K562 (cell line): ENCODE data around the gene FOXN3. TPM values are rescaled to one million over a fixed set of nuclear protein-coding genes. Genes with fewer than 3 reads are reported as not detected.

Experiments
- ATAC-seq: fragments of 200-7000 bp; cut with Tn5 transposase; 3 replicates; pipeline ENCODE4 v1.9.1; 2020; ENCODE audit warnings: moderate library complexity
- BruUV-seq: library from RNA; stranded (reverse); fragments of 400-500 nt; replicated peaks from 2 replicates; lab custom pipeline; 2021; lab: Mats Ljungman, UMichigan
- CTCF ChIA-PET: fragments of 300-600 bp; formaldehyde crosslinking; extraction: SDS; loops from one replicate; lab custom pipeline; 2021; ENCODE audit warnings: low intra/inter-chr PET ratio; lab: Yijun Ruan, JAX
- POLR2A ChIA-PET: fragments of 300-600, 350-650 bp; sonication (Branson Sonifier 250); formaldehyde crosslinking; extraction: SDS; loops from one replicate; lab custom pipeline; 2021; ENCODE audit warnings: antibody characterized with exemption, inconsistent platforms; lab: Yijun Ruan, JAX
- DNase-seq, 4 experiments: peaks; one replicate each; pipeline versions ENCODE4 v3.0.0 to v3.0.0-alpha.2; 2011 to 2018; ENCODE audit warnings: low spot score in 3 of 4, mixed read lengths in 3 of 4; ENCODE audit errors: extremely low read depth in 1 of 4
- FAIRE-seq: peaks from 2 replicates; lab custom pipeline; 2011; peaks lifted over from hg19 to GRCh38; lab: Jason Lieb, UNC
- H2AFZ ChIP-seq: 2 replicates; pipeline ENCODE4 v1.6.0; 2011; ENCODE audit warnings: low read depth, low read length, control low read depth, inconsistent platforms
- H3K27ac ChIP-seq: fragments of 200-600 bp; 3 replicates; pipeline ENCODE4 v1.8.0; 2011; ENCODE audit warnings: low read depth, mild to moderate bottlenecking, control low read depth, inconsistent platforms, low read length, moderate library complexity, mixed read lengths; ENCODE audit errors: extremely low read depth
- H3K27me3 ChIP-seq, 2 experiments: fragments of 300-600 bp in 1 of 2; 2 replicates in 1 of 2; 3 replicates in 1 of 2; pipeline versions ENCODE4 v1.6.0 to v1.8.0; 2011; ENCODE audit warnings: inconsistent platforms in 2 of 2, low read length in 2 of 2, mild to moderate bottlenecking in 1 of 2, mixed read lengths in 1 of 2, moderate library complexity in 1 of 2; ENCODE audit not compliant: control insufficient read depth in 2 of 2, insufficient read depth in 2 of 2
- H3K36me3 ChIP-seq: fragments of 300-600 bp; 3 replicates; pipeline ENCODE4 v1.8.0; 2011; ENCODE audit warnings: mild to moderate bottlenecking, low read length, inconsistent platforms; ENCODE audit not compliant: control insufficient read depth, insufficient read depth
- H3K4me1 ChIP-seq, 2 experiments: fragments of 200-600 bp in 1 of 2; replicated peaks in 1 of 2; 2 replicates in 1 of 2; 3 replicates in 1 of 2; pipeline versions ENCODE4 v1.5.1 to v1.8.0; 2011; ENCODE audit warnings: inconsistent platforms in 2 of 2, low read length in 2 of 2, mild to moderate bottlenecking in 1 of 2, mixed read lengths in 1 of 2, moderate library complexity in 1 of 2; ENCODE audit not compliant: control insufficient read depth in 2 of 2, insufficient read depth in 2 of 2
- H3K4me2 ChIP-seq: 2 replicates; pipeline ENCODE4 v1.6.1; 2011; ENCODE audit warnings: low read length, control low read depth, inconsistent platforms, mixed read lengths; ENCODE audit not compliant: insufficient read depth
- H3K4me3 ChIP-seq: fragments of 200-600 bp; sonication (generic), shearing (Covaris generic); 2 replicates; pipeline ENCODE4 v1.5.1; 2016; ENCODE audit warnings: control low read depth, inconsistent platforms
- H3K79me2 ChIP-seq: fragments of 200-600 bp; 3 replicates; pipeline ENCODE4 v1.8.0; 2011; ENCODE audit warnings: low read length, inconsistent platforms; ENCODE audit not compliant: control insufficient read depth, insufficient read depth
- H3K9ac ChIP-seq, 2 experiments: 2 replicates each; pipeline versions ENCODE4 v1.6.0 to v1.6.1; 2011; ENCODE audit warnings: low read depth in 2 of 2, low read length in 2 of 2, control low read depth in 1 of 2, inconsistent platforms in 1 of 2, mild to moderate bottlenecking in 1 of 2, mixed read lengths in 1 of 2; ENCODE audit not compliant: insufficient read depth in 1 of 2
- H3K9me1 ChIP-seq: one replicate; pipeline ENCODE4 v1.6.0; 2011; ENCODE audit warnings: inconsistent platforms, mild to moderate bottlenecking, low read length, moderate library complexity; ENCODE audit not compliant: control insufficient read depth, insufficient read depth
- H3K9me3 ChIP-seq: replicated peaks from 2 replicates; pipeline ENCODE4 v1.5.1; 2011; ENCODE audit warnings: low read depth, low read length, inconsistent platforms; ENCODE audit not compliant: control insufficient read depth, insufficient read depth
- H4K20me1 ChIP-seq: replicated peaks from 2 replicates; pipeline ENCODE4 v1.6.1; 2011; ENCODE audit warnings: low read length, inconsistent platforms, mixed read lengths; ENCODE audit not compliant: control insufficient read depth, insufficient read depth
- CCAR2 ChIP-seq: fragments of 200-400 bp; formaldehyde crosslinking; IDR thresholded peaks from 2 replicates; pipeline ENCODE4 v1.6.1; 2017; ENCODE audit warnings: mild to moderate bottlenecking, low read depth, low read length
- CREB3L1 ChIP-seq: fragments of 450-650 bp; IDR thresholded peaks from 2 replicates; pipeline ENCODE4 v1.6.1; 2014; ENCODE audit warnings: low read depth, mild to moderate bottlenecking, moderate library complexity, borderline replicate concordance
- EP300 ChIP-seq: IDR thresholded peaks from 2 replicates; pipeline ENCODE4 v1.6.1; 2012; ENCODE audit warnings: low read length, improper control_type of control experiment
- HINFP ChIP-seq: fragments of 450-650 bp; conservative IDR thresholded peaks from 2 replicates; pipeline ENCODE4 v1.6.1; 2016; ENCODE audit warnings: missing genetic modification characterization, low read depth, mild to moderate bottlenecking, control low read depth, missing compliant biosample characterization
- HNRNPL ChIP-seq: fragments of 200-400 bp; formaldehyde crosslinking; IDR thresholded peaks from 2 replicates; pipeline ENCODE4 v1.6.1; 2017; ENCODE audit warnings: low read depth, mild to moderate bottlenecking, low read length
- MCM3 ChIP-seq: fragments of 450-650 bp; IDR thresholded peaks from 2 replicates; pipeline ENCODE4 v1.6.1; 2016
- MITF ChIP-seq: IDR thresholded peaks from 2 replicates; pipeline ENCODE4 v1.6.1; 2014; ENCODE audit warnings: antibody characterized with exemption
- RBM25 ChIP-seq: fragments of 200-400 bp; formaldehyde crosslinking; IDR thresholded peaks from 2 replicates; pipeline ENCODE4 v1.6.1; 2018; ENCODE audit warnings: low read length, low read depth, moderate library complexity; ENCODE audit not compliant: severe bottlenecking
- TEAD2 ChIP-seq: fragments of 450-650 bp; IDR thresholded peaks from 2 replicates; pipeline ENCODE4 v1.6.1; 2016; ENCODE audit warnings: missing genetic modification characterization, control low read depth, missing compliant biosample characterization
- UBTF ChIP-seq, 2 experiments: IDR thresholded peaks; 2 replicates each; pipeline ENCODE4 v1.6.1; 2012; ENCODE audit warnings: improper control_type of control experiment in 2 of 2, low read depth in 2 of 2, low read length in 2 of 2, borderline replicate concordance in 1 of 2
- ZC3H11A ChIP-seq: IDR thresholded peaks from 2 replicates; pipeline ENCODE4 v1.6.1; 2012; ENCODE audit warnings: low read depth, low read length, improper control_type of control experiment
- ZFX ChIP-seq: sonication (generic); formaldehyde crosslinking; IDR thresholded peaks from 2 replicates; pipeline ENCODE4 v1.8.0; 2022; ENCODE audit warnings: mild to moderate bottlenecking, missing genetic modification reagents, moderate library complexity
- WGBS: fragments of 100-300 bp; shearing (Covaris generic); methylation state at CpG from one replicate; pipeline ENCODE4 v1.1.6; 2016; ENCODE audit warnings: low coverage, mixed read lengths; ENCODE audit not compliant: insufficient coverage; ENCODE audit errors: missing lambda C conversion rate; 5-methylcytosine and 5-hydroxymethylcytosine counted together
- in situ Hi-C: fragments of 300-500 bp; cut with MboI; formaldehyde crosslinking; loops from 4 replicates; pipeline ENCODE4 v1.15.0; 2018; ENCODE audit warnings: inconsistent platforms, mixed read lengths
- intact Hi-C: fragments of 100-400 bp; cut with micrococcal nuclease; formaldehyde crosslinking; loops from 2 replicates; pipeline ENCODE4 v1.14.2; 2022
- polyA plus RNA-seq, 8 experiments: library from polyadenylated mRNA; depleted of rRNA in 4 of 8; stranded (reverse) in 5 of 8; unstranded in 3 of 8; fragments of >200 nt; fragmentation: Nextera tagmentation in 2 of 8; fragmentation: Illumina TruSeq in 1 of 8; extraction: Ambion mirVana in 2 of 8; extraction: Trizol in 1 of 8; gene quantifications; 2 replicates each; pipeline versions ENCODE4 v1.2.1 to v1.2.3, GENCODE V29; 2011 to 2014; ENCODE audit warnings: inconsistent platforms in 1 of 8, missing spikeins in 1 of 8
- total RNA-seq, 7 experiments: library from RNA; depleted of rRNA in 6 of 7; stranded (reverse); fragments of >200 nt in 6 of 7; fragmentation: Illumina TruSeq in 2 of 7; extraction: Trizol in 2 of 7; gene quantifications; 2 replicates each; pipeline versions ENCODE4 v1.2.1 to v1.2.3, GENCODE V29; 2011 to 2021; ENCODE audit warnings: low replicate concordance in 1 of 7

Gene FOXN3
- total and polyA plus RNA-seq, 9 of the 15 experiments (the other 6 are each of a cell fraction or from before 2014, with no cell fraction given) = 0.07 to 1.3 (median 0.40) TPM

- Histone ChIP-seq H3K4me1 (no peaks in the 10 kb centered on the region), H3K79me2 (no peaks in the 10 kb centered on the region), H3K4me3 (no peak overlapping the region), H3K4me2 (no peak overlapping the region), H3K9me3 (no peaks in the 10 kb centered on the region), H2AFZ (no peak overlapping the region), H3K27me3 (peaks cover 0 to 21% of the 10 kb centered on the region in 2 experiments; a peak in 3 of 5 replicates), H3K9ac (no peak overlapping the region), H4K20me1 (no peaks in the 10 kb centered on the region), H3K27ac (no peak overlapping the region), H3K36me3 (no peaks in the 10 kb centered on the region), H3K9me1 (no peaks in the 10 kb centered on the region)
- CTCF ChIA-PET = no interaction called here
- FAIRE-seq (no peak), ATAC-seq (no peak), DNase-seq (no peak)
- POLR2A ChIA-PET = no interaction called here
- TF ChIP-seq UBTF (IDR thresholded peaks at IDR 0.05; ENCODE audit: borderline replicate concordance in 1 of 2, low read depth in 2 of 2, low read length in 2 of 2) (no peak), EP300 (no peak), TEAD2 (no peak), CCAR2 (no peak), CREB3L1 (no peak), MCM3 (no peak), ZC3H11A (no peak), HNRNPL (no peak), HINFP (tag) (no peak), ZFX (no peak), MITF (no peak), RBM25 (no peak)
- in situ Hi-C loops = no loop called here
- no TSS peak for BruUV-seq
- intact Hi-C loops = no loop called here
- 0% methylated on average over 5 of the region's 7 CpGs for WGBS
Measured at GRCh38 chr14:89294060-89294459, 123.0 kb downstream of the FOXN3 start.
